Activated CD4-positive, alpha-beta memory T cell treated with anti-CD3 and anti-CD28 coated beads for 36 hours (primary cell): ENCODE measurements around the gene SCAF4. TPM values are rescaled to one million over a fixed set of nuclear protein-coding genes. Genes with fewer than 3 reads are reported as not detected.
A peak's percentile ranks its signal among the peaks of the same experiment; 100 is the strongest.

Experiments used
- CTCF ChIA-PET: fragments of 350-600 bp; sonication (Branson Sonifier 250); formaldehyde crosslinking; loops from one replicate; lab custom pipeline; 2021; ENCODE audit warnings: antibody characterized with exemption, inconsistent platforms; lab: Charles Lee
- POLR2A ChIA-PET: fragments of 350-600 bp; sonication (Branson Sonifier 250); formaldehyde crosslinking; loops from one replicate; lab custom pipeline; 2021; ENCODE audit warnings: antibody characterized with exemption; lab: Charles Lee
- DNase-seq: peaks from one replicate; pipeline ENCODE4 v3.0.0-alpha.2; 2020
- H3K27ac Mint-ChIP-seq: one replicate; pipeline ENCODE4 v1.8.0; 2021; ENCODE audit warnings: mixed read lengths
- H3K27me3 Mint-ChIP-seq: one replicate; pipeline ENCODE4 v1.8.0; 2021; ENCODE audit warnings: mixed read lengths
- H3K36me3 Mint-ChIP-seq: one replicate; pipeline ENCODE4 v1.8.0; 2021; ENCODE audit warnings: mixed read lengths
- H3K4me1 Mint-ChIP-seq: one replicate; pipeline ENCODE4 v1.8.0; 2021; ENCODE audit warnings: low read depth, mixed read lengths
- H3K4me3 Mint-ChIP-seq: one replicate; pipeline ENCODE4 v1.8.0; 2021; ENCODE audit warnings: mild to moderate bottlenecking, mixed read lengths
- H3K9me3 Mint-ChIP-seq: one replicate; pipeline ENCODE4 v1.8.0; 2021; ENCODE audit warnings: mixed read lengths
- intact Hi-C: fragments of 100-400 bp; cut with micrococcal nuclease; formaldehyde crosslinking; loops from one replicate; pipeline ENCODE4 v1.15.1; 2023
- total RNA-seq, 2 experiments: library from RNA; stranded (reverse); gene quantifications; one replicate each; pipeline ENCODE4 v1.2.3, GENCODE V29; 2021

The SCAF4 gene
- total RNA-seq, 2 experiments from 2014 or later: 38.0 to 39.4 TPM

- ChIA-PET POLR2A (interaction anchor here (0.7 kb wide), 1 partner anchor 458 kb away, joined by 3 read pairs; no protein-coding TSS in a partner anchor), CTCF (no interaction called here)
- H3K27me3 Mint-ChIP-seq: no peaks in the 10 kb centered on the region
- no peaks in the 10 kb centered on the region for H3K36me3 Mint-ChIP-seq
- H3K9me3 Mint-ChIP-seq: no peaks in the 10 kb centered on the region
- H3K4me1 Mint-ChIP-seq: peaks cover 6% of the 10 kb centered on the region
- intact Hi-C loops: loop anchor here (1.0 to 5.0 kb wide), 9 partner anchors 64 to 1016 kb away; partner anchors contain the start of genes KRTAP21-3, MIS18A, SOD1 and URB1
- H3K4me3 Mint-ChIP-seq: no peak overlapping the region
- DNase-seq: peak; percentile 44
- no peak overlapping the region for H3K27ac Mint-ChIP-seq
Measured at GRCh38 chr21:31732597-31733550, 956 bp upstream of the SCAF4 start.

- CTCF ChIA-PET: no interaction called here
Measured at GRCh38 chr21:31731056-31731856, 662 bp downstream of the SCAF4 start.

DNA sequence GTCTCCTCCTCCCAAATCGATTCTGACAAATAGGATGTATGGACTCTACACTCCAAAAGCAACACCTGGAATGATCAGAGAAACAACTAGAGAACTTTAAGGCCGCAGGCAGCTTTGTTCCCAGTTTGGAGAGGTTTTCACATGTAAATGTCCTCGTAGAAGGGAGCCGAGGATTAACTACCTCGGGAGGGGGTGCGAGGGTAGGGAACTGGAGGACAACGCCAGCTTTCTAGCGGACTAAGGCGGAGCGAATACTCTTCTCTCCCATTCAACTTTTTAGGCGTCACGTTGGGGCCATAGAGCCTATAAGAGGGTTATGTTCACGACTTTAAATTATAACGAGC is 1.2 kb downstream of the SCAF4 start:
- DNase-seq: no peak
- H3K36me3 Mint-ChIP-seq: peaks cover 5% of the 10 kb centered on the region
- H3K9me3 Mint-ChIP-seq: no peaks in the 10 kb centered on the region
- no peaks in the 10 kb centered on the region for H3K27me3 Mint-ChIP-seq
- CTCF ChIA-PET: no interaction called here
- H3K27ac Mint-ChIP-seq: peak overlapping the region; percentile 76
- intact Hi-C loops: loop anchor here (1.0 to 5.0 kb wide), 5 partner anchors 16 to 1013 kb away; partner anchors contain the start of gene KRTAP21-3
- POLR2A ChIA-PET: no interaction called here
- H3K4me3 Mint-ChIP-seq: peak overlapping the region; percentile 86
- peaks cover 12% of the 10 kb centered on the region for H3K4me1 Mint-ChIP-seq

More at GRCh38 chr21:31731056-31731856, 662 bp downstream of the SCAF4 start:
- peak overlapping the region; percentile 76 for H3K27ac Mint-ChIP-seq
- POLR2A ChIA-PET: no interaction called here
- DNase-seq: peak; percentile 63
- H3K4me3 Mint-ChIP-seq: peak overlapping the region; percentile 86
- peaks cover 5% of the 10 kb centered on the region for H3K36me3 Mint-ChIP-seq
- peaks cover 11% of the 10 kb centered on the region for H3K4me1 Mint-ChIP-seq
- H3K27me3 Mint-ChIP-seq: no peaks in the 10 kb centered on the region
- intact Hi-C loops: loop anchor here (1.0 to 5.0 kb wide), 5 partner anchors 17 to 1014 kb away; partner anchors contain the start of gene KRTAP21-3
- H3K9me3 Mint-ChIP-seq: no peaks in the 10 kb centered on the region

DNA sequence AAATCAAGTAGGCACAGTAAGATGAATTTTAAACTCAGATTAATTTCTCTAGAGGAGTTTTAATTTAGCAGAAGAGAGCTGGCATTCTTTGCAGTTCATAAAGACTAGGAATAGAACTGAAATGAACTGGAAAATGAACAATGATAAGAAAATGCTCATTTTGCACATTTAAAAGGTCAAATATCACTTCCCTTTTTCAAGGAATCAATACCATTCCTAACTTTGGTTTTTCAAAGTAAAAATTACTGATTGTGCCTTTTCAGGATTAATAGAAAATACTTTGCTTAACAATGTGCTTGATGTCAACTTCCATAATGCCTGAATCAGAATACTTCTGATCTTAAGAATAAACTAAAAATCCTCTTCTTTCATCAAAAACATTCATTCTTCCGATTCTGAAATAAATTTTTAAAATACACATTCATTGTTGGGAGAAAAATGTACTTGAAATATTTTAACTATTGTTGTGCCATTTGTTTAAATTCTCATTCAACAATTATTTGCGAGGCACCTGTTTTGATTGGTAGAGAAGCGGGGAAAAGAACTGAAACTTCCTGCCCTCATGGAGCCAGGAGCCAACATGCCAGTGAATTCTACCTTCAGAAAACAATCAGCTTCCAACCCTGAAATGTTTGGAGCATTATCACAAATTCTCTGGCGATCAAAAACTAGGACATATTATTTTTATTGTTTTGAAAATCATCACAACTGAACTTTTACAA is 2.1 kb downstream of the SCAF4 start:
- no peak for DNase-seq
- Mint-ChIP-seq H3K4me3 (peak overlapping the region; percentile 86), H3K4me1 (peaks cover 20% of the 10 kb centered on the region), H3K27me3 (no peaks in the 10 kb centered on the region), H3K27ac (no peak overlapping the region), H3K9me3 (no peaks in the 10 kb centered on the region), H3K36me3 (peaks cover 5% of the 10 kb centered on the region)
- ChIA-PET CTCF (no interaction called here), POLR2A (no interaction called here)
- intact Hi-C loops: loop anchor here (5.0 kb wide), 4 partner anchors 172 to 1012 kb away; partner anchors contain the start of gene KRTAP21-3

- ChIA-PET POLR2A (no interaction called here), CTCF (no interaction called here)
- Mint-ChIP-seq H3K4me3 (no peak overlapping the region), H3K4me1 (peaks cover 28% of the 10 kb centered on the region), H3K36me3 (peaks cover 5% of the 10 kb centered on the region), H3K9me3 (no peaks in the 10 kb centered on the region), H3K27ac (no peak overlapping the region), H3K27me3 (no peaks in the 10 kb centered on the region)
- no peak for DNase-seq
- intact Hi-C loops: no loop called here
Measured at GRCh38 chr21:31728952-31729351, 3.0 kb downstream of the SCAF4 start.

DNA sequence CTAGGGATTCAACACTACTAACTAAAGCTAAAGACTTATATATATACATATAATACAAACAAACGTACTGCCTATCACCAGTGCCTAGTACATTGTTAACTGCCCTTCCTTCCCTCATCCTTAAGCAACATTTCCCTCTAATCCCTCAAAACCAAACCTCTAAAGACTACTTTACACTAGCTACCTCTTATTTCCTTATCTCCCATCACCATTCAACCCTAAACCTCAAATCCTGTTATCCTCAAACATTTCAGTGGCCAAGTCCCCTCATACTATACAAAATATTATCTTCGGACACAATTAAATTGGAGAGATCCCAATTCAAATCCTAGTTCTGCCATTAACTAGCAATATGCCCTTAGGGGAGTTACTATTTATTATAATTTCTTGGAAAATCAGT is 3.7 kb downstream of the SCAF4 start:
- ChIA-PET POLR2A (no interaction called here), CTCF (no interaction called here)
- peaks cover 5% of the 10 kb centered on the region for H3K36me3 Mint-ChIP-seq
- intact Hi-C loops: no loop called here
- peaks cover 33% of the 10 kb centered on the region for H3K4me1 Mint-ChIP-seq
- DNase-seq: no peak
- no peak overlapping the region for H3K27ac Mint-ChIP-seq
- H3K4me3 Mint-ChIP-seq: no peak overlapping the region
- no peaks in the 10 kb centered on the region for H3K27me3 Mint-ChIP-seq
- H3K9me3 Mint-ChIP-seq: no peaks in the 10 kb centered on the region

- Mint-ChIP-seq H3K27ac (no peak overlapping the region), H3K36me3 (peaks cover 5% of the 10 kb centered on the region), H3K4me1 (peaks cover 34% of the 10 kb centered on the region), H3K9me3 (no peaks in the 10 kb centered on the region), H3K27me3 (no peaks in the 10 kb centered on the region), H3K4me3 (no peak overlapping the region)
- POLR2A ChIA-PET: no interaction called here
- CTCF ChIA-PET: no interaction called here
- intact Hi-C loops: no loop called here
- no peak for DNase-seq
Measured at GRCh38 chr21:31727181-31727580, 4.7 kb downstream of the SCAF4 start.

- intact Hi-C loops: no loop called here
Measured at GRCh38 chr21:31726407-31726806, 5.5 kb downstream of the SCAF4 start.

DNA sequence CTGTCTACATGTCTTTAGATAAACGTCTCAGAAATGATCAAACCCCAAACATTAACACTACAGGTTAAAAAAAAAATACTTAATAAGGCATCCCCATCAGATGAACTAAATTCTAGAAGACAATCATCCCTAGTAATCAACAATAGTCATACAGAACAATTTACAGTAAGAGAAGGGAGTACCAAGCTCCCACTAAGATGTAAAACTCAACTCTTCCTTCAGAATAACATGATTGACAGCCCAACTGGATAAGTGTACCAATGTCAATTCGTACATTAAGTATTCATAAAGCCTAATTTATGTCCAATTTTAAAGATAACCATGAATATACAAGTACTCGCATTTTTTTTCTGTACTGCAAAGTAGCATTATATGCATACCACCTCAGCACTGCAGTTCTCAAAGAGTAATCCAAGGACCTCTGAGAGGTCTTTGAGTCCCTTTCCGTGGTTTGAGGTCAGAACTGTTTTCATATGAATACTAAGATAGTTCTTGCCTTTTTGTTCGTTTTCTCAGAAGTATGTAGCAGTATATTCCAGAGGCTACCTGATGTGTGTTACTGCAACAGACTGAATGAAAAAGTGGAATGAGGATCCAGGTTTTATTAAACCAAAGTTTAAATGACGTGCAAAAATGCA is 6.6 kb downstream of the SCAF4 start:
- no peak for DNase-seq
- Mint-ChIP-seq H3K9me3 (no peaks in the 10 kb centered on the region), H3K4me1 (peaks cover 50% of the 10 kb centered on the region), H3K27me3 (no peaks in the 10 kb centered on the region), H3K27ac (no peak overlapping the region), H3K36me3 (peaks cover 5% of the 10 kb centered on the region), H3K4me3 (no peak overlapping the region)
- intact Hi-C loops: loop anchor here (1.0 to 2.0 kb wide), 2 partner anchors 11 to 57 kb away; no protein-coding TSS in a partner anchor
- POLR2A ChIA-PET: interaction anchor here (1.7 kb wide), 1 partner anchor 11 kb away, joined by 6 read pairs; no protein-coding TSS in a partner anchor
- CTCF ChIA-PET: no interaction called here

More at GRCh38 chr21:31726407-31726806, 5.5 kb downstream of the SCAF4 start:
- Mint-ChIP-seq H3K36me3 (peaks cover 5% of the 10 kb centered on the region), H3K27ac (no peak overlapping the region), H3K9me3 (no peaks in the 10 kb centered on the region), H3K27me3 (no peaks in the 10 kb centered on the region), H3K4me3 (no peak overlapping the region), H3K4me1 (peaks cover 40% of the 10 kb centered on the region)
- DNase-seq: no peak
- ChIA-PET POLR2A (no interaction called here), CTCF (no interaction called here)

- POLR2A ChIA-PET: interaction anchor here (1.7 kb wide), 1 partner anchor 10 kb away, joined by 6 read pairs; no protein-coding TSS in a partner anchor
- no peak overlapping the region for H3K4me3 Mint-ChIP-seq
- no peak overlapping the region for H3K27ac Mint-ChIP-seq
- H3K27me3 Mint-ChIP-seq: no peaks in the 10 kb centered on the region
- H3K4me1 Mint-ChIP-seq: peaks cover 51% of the 10 kb centered on the region
- CTCF ChIA-PET: no interaction called here
- H3K36me3 Mint-ChIP-seq: peaks cover 5% of the 10 kb centered on the region
- intact Hi-C loops: loop anchor here (2.0 kb wide), 1 partner anchor 56 kb away; no protein-coding TSS in a partner anchor
- no peak for DNase-seq
- no peaks in the 10 kb centered on the region for H3K9me3 Mint-ChIP-seq
Measured at GRCh38 chr21:31724552-31724951, 7.4 kb downstream of the SCAF4 start.

- Mint-ChIP-seq H3K27ac (no peak overlapping the region), H3K27me3 (no peaks in the 10 kb centered on the region), H3K4me1 (peaks cover 70% of the 10 kb centered on the region), H3K4me3 (no peak overlapping the region), H3K36me3 (peaks cover 5% of the 10 kb centered on the region), H3K9me3 (no peaks in the 10 kb centered on the region)
- CTCF ChIA-PET: no interaction called here
- POLR2A ChIA-PET: no interaction called here
- no peak for DNase-seq
- intact Hi-C loops: no loop called here
Measured at GRCh38 chr21:31721381-31721780, 10.5 kb downstream of the SCAF4 start.
